Breast epithelium (tissue), 3 donors: ENCODE measurements around the gene LIPC.

Source experiments
- POLR2A ChIP-seq: fragments of 450-650 bp; IDR thresholded peaks from one replicate; pipeline ENCODE4 v1.6.1; 2016; ENCODE audit warnings: antibody characterized with exemption, mild to moderate bottlenecking, moderate library complexity
- TF ChIP-seq, protein P1 (sequence below), 3 donors: fragments of 450-650 bp; IDR thresholded peaks; one replicate each; pipeline ENCODE4 v1.5.1; 2016 to 2017; ENCODE audit warnings: antibody characterized with exemption in 3 of 3, mild to moderate bottlenecking in 3 of 3, moderate library complexity in 3 of 3

DNA sequence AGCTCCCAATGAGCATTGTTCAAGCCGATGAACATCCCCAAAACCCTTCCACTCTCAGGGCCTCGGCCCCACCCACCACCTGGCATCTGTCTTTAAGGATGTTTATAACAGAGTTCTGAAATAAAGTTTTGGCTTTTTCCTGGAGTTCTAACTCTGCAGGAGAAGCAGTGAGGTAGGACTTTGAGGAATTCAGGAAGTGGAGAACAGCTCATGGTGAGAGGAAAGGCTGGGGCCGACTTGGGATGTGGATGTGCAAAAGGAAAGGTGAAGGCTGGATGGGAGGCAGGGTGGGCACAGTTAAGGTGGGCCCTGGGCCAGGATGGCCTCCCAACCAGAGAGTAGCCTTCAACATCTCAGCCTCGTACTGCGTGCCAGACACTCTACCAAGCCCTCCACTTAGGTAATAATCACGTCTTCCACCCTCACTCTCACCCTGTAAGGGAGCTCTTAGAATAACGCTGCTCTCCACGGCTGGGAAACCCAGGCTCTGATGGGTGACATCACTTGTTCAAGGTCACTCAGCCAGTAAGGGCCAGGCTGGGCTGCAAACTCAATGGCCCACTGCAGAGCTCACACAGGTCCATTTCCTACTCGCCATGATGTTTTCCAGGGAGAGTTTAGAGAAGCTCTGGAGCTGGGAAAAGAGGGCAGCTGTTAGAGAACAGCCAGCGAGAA, 28.5 kb downstream of the LIPC start:
- TF ChIP-seq, protein P1, sequence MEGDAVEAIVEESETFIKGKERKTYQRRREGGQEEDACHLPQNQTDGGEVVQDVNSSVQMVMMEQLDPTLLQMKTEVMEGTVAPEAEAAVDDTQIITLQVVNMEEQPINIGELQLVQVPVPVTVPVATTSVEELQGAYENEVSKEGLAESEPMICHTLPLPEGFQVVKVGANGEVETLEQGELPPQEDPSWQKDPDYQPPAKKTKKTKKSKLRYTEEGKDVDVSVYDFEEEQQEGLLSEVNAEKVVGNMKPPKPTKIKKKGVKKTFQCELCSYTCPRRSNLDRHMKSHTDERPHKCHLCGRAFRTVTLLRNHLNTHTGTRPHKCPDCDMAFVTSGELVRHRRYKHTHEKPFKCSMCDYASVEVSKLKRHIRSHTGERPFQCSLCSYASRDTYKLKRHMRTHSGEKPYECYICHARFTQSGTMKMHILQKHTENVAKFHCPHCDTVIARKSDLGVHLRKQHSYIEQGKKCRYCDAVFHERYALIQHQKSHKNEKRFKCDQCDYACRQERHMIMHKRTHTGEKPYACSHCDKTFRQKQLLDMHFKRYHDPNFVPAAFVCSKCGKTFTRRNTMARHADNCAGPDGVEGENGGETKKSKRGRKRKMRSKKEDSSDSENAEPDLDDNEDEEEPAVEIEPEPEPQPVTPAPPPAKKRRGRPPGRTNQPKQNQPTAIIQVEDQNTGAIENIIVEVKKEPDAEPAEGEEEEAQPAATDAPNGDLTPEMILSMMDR (IDR thresholded peaks at IDR 0.05) = no peak
- no peak for TF ChIP-seq POLR2A
